HepG2 (cell line): Measurements from ENCODE around the gene GNGT2. TPM values are rescaled to one million over a fixed set of nuclear protein-coding genes. Genes with fewer than 3 reads are reported as not detected.
A peak's percentile ranks its signal among the peaks of the same experiment; 100 is the strongest.

Source experiments
- BORCS8-MEF2B ChIP-seq: sonication (generic); formaldehyde crosslinking; IDR thresholded peaks from 2 replicates; pipeline ENCODE4 v1.8.0; 2022; ENCODE audit warnings: mild to moderate bottlenecking, missing genetic modification reagents
- DMTF1 ChIP-seq: sonication (generic); formaldehyde crosslinking; IDR thresholded peaks from 2 replicates; pipeline ENCODE4 v1.4.0; 2020; ENCODE audit warnings: mild to moderate bottlenecking, missing genetic modification reagents
- DNMT1 ChIP-seq: sonication (generic); formaldehyde crosslinking; IDR thresholded peaks from 2 replicates; pipeline ENCODE4 v1.5.1; 2020; ENCODE audit warnings: mild to moderate bottlenecking, missing genetic modification reagents
- HMGXB3 ChIP-seq: sonication (generic); formaldehyde crosslinking; IDR thresholded peaks from 2 replicates; pipeline ENCODE4 v1.4.0; 2020; ENCODE audit warnings: missing genetic modification reagents, borderline replicate concordance
- PAWR ChIP-seq: sonication (generic); formaldehyde crosslinking; IDR thresholded peaks from 2 replicates; pipeline ENCODE4 v1.4.0; 2020; ENCODE audit warnings: missing genetic modification reagents, mild to moderate bottlenecking, borderline replicate concordance
- PHF8 ChIP-seq: sonication (generic); formaldehyde crosslinking; IDR thresholded peaks from 2 replicates; pipeline ENCODE4 v1.5.0; 2020; ENCODE audit warnings: missing genetic modification reagents
- PPARG ChIP-seq: conservative IDR thresholded peaks from 2 replicates; pipeline ENCODE4 v1.6.1; 2016; ENCODE audit warnings: missing biosample characterization, missing genetic modification reagents
- SRSF1 ChIP-seq: fragments of 200-400 bp; formaldehyde crosslinking; optimal IDR thresholded peaks from 2 replicates; pipeline ENCODE3; 2017; ENCODE audit warnings: mild to moderate bottlenecking, low read depth, low read length, moderate library complexity
- TEAD3 ChIP-seq: optimal IDR thresholded peaks from 2 replicates; pipeline ENCODE3; 2016; ENCODE audit warnings: borderline replicate concordance
- THAP11 ChIP-seq: IDR thresholded peaks from 2 replicates; pipeline ENCODE4 v1.6.1; 2016; ENCODE audit warnings: missing biosample characterization, missing genetic modification reagents
- THAP9 ChIP-seq: sonication (generic); formaldehyde crosslinking; IDR thresholded peaks from 2 replicates; pipeline ENCODE4; 2020; ENCODE audit warnings: missing genetic modification reagents, mild to moderate bottlenecking, borderline replicate concordance
- ZBTB37 ChIP-seq: sonication (generic); formaldehyde crosslinking; IDR thresholded peaks from 2 replicates; pipeline ENCODE4 v1.4.0; 2020; ENCODE audit warnings: mild to moderate bottlenecking, missing genetic modification reagents
- ZBTB42 ChIP-seq: sonication (generic); formaldehyde crosslinking; IDR thresholded peaks from 2 replicates; pipeline ENCODE4 v1.5.0; 2020; ENCODE audit warnings: mild to moderate bottlenecking, missing genetic modification reagents
- ZMYM2 ChIP-seq: sonication (generic); formaldehyde crosslinking; IDR thresholded peaks from 2 replicates; pipeline ENCODE4 v1.8.0; 2022; ENCODE audit warnings: mild to moderate bottlenecking, missing genetic modification reagents
- ZNF3 ChIP-seq: IDR thresholded peaks from 2 replicates; pipeline ENCODE4 v1.7.0; 2017; ENCODE audit warnings: inconsistent platforms
- ZNF484 ChIP-seq: sonication (generic); formaldehyde crosslinking; IDR thresholded peaks from 2 replicates; pipeline ENCODE4 v1.5.1; 2020; ENCODE audit warnings: mild to moderate bottlenecking, low read depth, missing genetic modification reagents, borderline replicate concordance
- ZNF614 ChIP-seq: IDR thresholded peaks from 2 replicates; pipeline ENCODE4 v1.6.1; 2018; ENCODE audit warnings: missing biosample characterization, missing genetic modification reagents, inconsistent platforms, borderline replicate concordance
- ZNF766 ChIP-seq: sonication (generic); formaldehyde crosslinking; IDR thresholded peaks from 2 replicates; pipeline ENCODE4 v1.5.0; 2020; ENCODE audit warnings: missing genetic modification reagents, borderline replicate concordance
- polyA plus RNA-seq, 8 experiments: library from polyadenylated mRNA; depleted of rRNA in 3 of 8; stranded (reverse) in 7 of 8; unstranded in 1 of 8; fragments of >200 nt; fragmentation: Illumina TruSeq in 4 of 8; extraction: Trizol in 4 of 8; gene quantifications; 2 replicates each; pipeline versions ENCODE4 v1.2.1 to v1.2.3, GENCODE V29; 2011 to 2016; ENCODE audit warnings: low read depth in 4 of 8, missing spikeins in 1 of 8, mixed read lengths in 1 of 8; ENCODE audit not compliant: insufficient read depth in 1 of 8
- total RNA-seq, 5 experiments: library from RNA; depleted of rRNA; stranded (reverse); fragments of >200 nt; fragmentation: Illumina TruSeq; extraction: Trizol; gene quantifications; 2 replicates each; pipeline ENCODE4 v1.2.3, GENCODE V29; 2016; ENCODE audit warnings: low read depth in 1 of 5

Gene GNGT2
- total and polyA plus RNA-seq, 2 of the 13 experiments (the other 11 are each of a cell fraction or from before 2014, with no cell fraction given) = not detected

- peak; percentile 27; the same call in 1 of the 2 replicates for TF ChIP-seq ZNF614 (CRISPR knock-in tag)
- TF ChIP-seq ZNF3 (CRISPR knock-in tag) = no peak
- 0 out of 2 replicates have a peak, but pooled peaks have one; percentile 42 for TF ChIP-seq ZBTB42 (CRISPR knock-in tag)
- TF ChIP-seq THAP11 (CRISPR knock-in tag) = peak; percentile 32; the same call in 1 of the 2 replicates
- no peak for TF ChIP-seq PPARG (CRISPR knock-in tag)
- no peak for TF ChIP-seq PHF8 (CRISPR knock-in tag)
- TF ChIP-seq ZMYM2 (CRISPR knock-in tag) = no peak
- no peak for TF ChIP-seq HMGXB3 (CRISPR knock-in tag)
- TF ChIP-seq PAWR = no peak
- no peak for TF ChIP-seq SRSF1
- TF ChIP-seq TEAD3 (CRISPR knock-in tag) = no peak
- no peak for TF ChIP-seq ZNF484 (CRISPR knock-in tag)
- TF ChIP-seq ZBTB37 (CRISPR knock-in tag) = no peak
- TF ChIP-seq BORCS8-MEF2B (CRISPR knock-in tag) = no peak
- TF ChIP-seq DMTF1 (CRISPR knock-in tag) = no peak
- TF ChIP-seq THAP9 (CRISPR knock-in tag) = no peak
- TF ChIP-seq ZNF766 = no peak
- TF ChIP-seq DNMT1 (CRISPR knock-in tag) = no peak
These were observed 20.5 kb upstream of the GNGT2 start, which contains the start of gene PHOSPHO1 (continued) for GRCh38 chr17:49230636-49231562.
